A549 (cell line): ENCODE results near the gene KLHL8. TPM values are rescaled to one million over a fixed set of nuclear protein-coding genes. Genes with fewer than 3 reads are reported as not detected.

Source experiments
- ATAC-seq, 2 experiments: fragments of 200-7000 bp in 1 of 2; fragments of >200 bp in 1 of 2; cut with Nextera tagmentation in 1 of 2; cut with Tn5 transposase in 1 of 2; 3 replicates each; pipeline versions ENCODE4 v1.8.0 to v1.9.1; 2018 to 2020; ENCODE audit warnings: mild to moderate bottlenecking in 1 of 2, moderate library complexity in 1 of 2
- CTCF ChIA-PET: fragments of 300-600 bp; sonication (Branson Sonifier 250); formaldehyde crosslinking; extraction: SDS; loops from one replicate; lab custom pipeline; 2021; ENCODE audit warnings: antibody characterized with exemption, inconsistent platforms; lab: Yijun Ruan, JAX
- POLR2A ChIA-PET: fragments of 350-600 bp; formaldehyde crosslinking; extraction: SDS; loops from one replicate; lab custom pipeline; 2021; ENCODE audit warnings: antibody characterized with exemption, inconsistent platforms; lab: Yijun Ruan, JAX
- DNase-seq, 2 experiments: peaks; one replicate each; pipeline versions ENCODE4 v3.0.0 to v3.0.0-alpha.2; 2011 to 2016; ENCODE audit warnings: low read depth in 1 of 2, low spot score in 1 of 2
- FAIRE-seq: peaks from 2 replicates; lab custom pipeline; 2011; peaks lifted over from hg19 to GRCh38; lab: Jason Lieb, UNC
- H3K27ac ChIP-seq, 2 experiments: fragments of >200 bp; sonication (Bioruptor Twin); formaldehyde crosslinking; 3 replicates each; pipeline ENCODE4 v1.5.1; 2016 to 2017
- H3K4me1 ChIP-seq: fragments of >200 bp; sonication (Bioruptor Twin); formaldehyde crosslinking; 3 replicates; pipeline ENCODE4 v1.6.1; 2016
- H3K4me2 ChIP-seq: fragments of >200 bp; sonication (Bioruptor Twin); formaldehyde crosslinking; 3 replicates; pipeline ENCODE4 v1.6.1; 2016
- H3K4me3 ChIP-seq: fragments of >200 bp; sonication (Bioruptor Twin); formaldehyde crosslinking; 3 replicates; pipeline ENCODE4 v1.5.1; 2016
- H3K9me3 ChIP-seq: fragments of >200 bp; sonication (Bioruptor Twin); formaldehyde crosslinking; 3 replicates; pipeline ENCODE4 v1.6.1; 2016
- ATOH8 ChIP-seq: fragments of 250-450 bp; sonication (Bioruptor Pico); IDR thresholded peaks from 2 replicates; pipeline ENCODE4 v1.5.0; 2020; ENCODE audit warnings: low read depth, mild to moderate bottlenecking, moderate library complexity
- BHLHE40 ChIP-seq: IDR thresholded peaks from 2 replicates; pipeline ENCODE4 v1.6.1; 2012; ENCODE audit warnings: low read depth, low read length, inconsistent platforms
- CBX2 ChIP-seq: fragments of 200-600 bp; sonication (generic); IDR thresholded peaks from 2 replicates; pipeline ENCODE4 v1.6.1; 2016; ENCODE audit warnings: low read depth, mild to moderate bottlenecking, borderline replicate concordance
- CEBPB ChIP-seq, 2 experiments: fragments of >200 bp in 1 of 2; sonication (Bioruptor Twin) in 1 of 2; formaldehyde crosslinking in 1 of 2; IDR thresholded peaks; 2 replicates each; pipeline ENCODE4 v1.6.1; 2012 to 2016
- EHMT2 ChIP-seq: fragments of 200-600 bp; sonication (generic); IDR thresholded peaks from 2 replicates; pipeline ENCODE4 v1.6.1; 2016; ENCODE audit warnings: antibody characterized with exemption, low read depth, mild to moderate bottlenecking, moderate library complexity
- EP300 ChIP-seq, 2 experiments: fragments of >200 bp; sonication (Bioruptor Twin); formaldehyde crosslinking; IDR thresholded peaks; 2 replicates in 1 of 2; 3 replicates in 1 of 2; pipeline ENCODE4 v1.6.1; 2016 to 2017
- FOXS1 ChIP-seq: fragments of 250-450 bp; sonication (Bioruptor Pico); IDR thresholded peaks from 2 replicates; pipeline ENCODE4 v1.5.0; 2020; ENCODE audit warnings: mild to moderate bottlenecking, moderate library complexity
- HEYL ChIP-seq: fragments of 250-450 bp; sonication (Bioruptor Pico); IDR thresholded peaks from 2 replicates; pipeline ENCODE4 v1.8.0; 2021; ENCODE audit warnings: mild to moderate bottlenecking, moderate library complexity
- HOXA7 ChIP-seq: fragments of 250-450 bp; sonication (Bioruptor Pico); IDR thresholded peaks from 2 replicates; pipeline ENCODE4 v1.5.0; 2020; ENCODE audit warnings: mild to moderate bottlenecking, moderate library complexity
- HOXB13 ChIP-seq: fragments of 250-450 bp; sonication (Bioruptor Pico); IDR thresholded peaks from 2 replicates; pipeline ENCODE4 v1.5.0; 2020; ENCODE audit warnings: low read depth, mild to moderate bottlenecking, moderate library complexity
- JUNB ChIP-seq: fragments of >200 bp; sonication (Bioruptor Twin); formaldehyde crosslinking; IDR thresholded peaks from 2 replicates; pipeline ENCODE4 v1.6.1; 2016
- KDM1A ChIP-seq: fragments of 200-600 bp; sonication (generic); IDR thresholded peaks from 2 replicates; pipeline ENCODE4 v1.6.1; 2016; ENCODE audit warnings: low read depth, mild to moderate bottlenecking
- MAFK ChIP-seq: fragments of 450-650 bp; IDR thresholded peaks from 2 replicates; pipeline ENCODE4 v1.6.1; 2014; ENCODE audit not compliant: partially characterized antibody
- MAZ ChIP-seq: fragments of 150-350 bp; IDR thresholded peaks from 2 replicates; pipeline ENCODE4 v1.6.1; 2014; ENCODE audit warnings: antibody characterized with exemption, low read depth, low read length, borderline replicate concordance
- NR3C1 ChIP-seq: fragments of >200 bp; sonication (Bioruptor Twin); formaldehyde crosslinking; IDR thresholded peaks from 3 replicates; pipeline ENCODE4 v1.6.1; 2017
- PHF8 ChIP-seq: fragments of 200-600 bp; sonication (generic); IDR thresholded peaks from 2 replicates; pipeline ENCODE4 v1.6.1; 2016; ENCODE audit warnings: low read depth, mild to moderate bottlenecking, antibody characterized with exemption, moderate library complexity, borderline replicate concordance
- RARB ChIP-seq: fragments of 250-450 bp; sonication (Bioruptor Pico); IDR thresholded peaks from 2 replicates; pipeline ENCODE4 v1.8.0; 2021; ENCODE audit warnings: mild to moderate bottlenecking, moderate library complexity
- RCOR1 ChIP-seq: fragments of 150-350 bp; IDR thresholded peaks from 2 replicates; pipeline ENCODE4 v1.6.1; 2014; ENCODE audit warnings: antibody characterized with exemption, low read length, low read depth
- RFX5 ChIP-seq: fragments of 450-650 bp; IDR thresholded peaks from 2 replicates; pipeline ENCODE4 v1.7.1; 2014; ENCODE audit warnings: antibody characterized with exemption, mild to moderate bottlenecking, moderate library complexity
- RNF2 ChIP-seq: fragments of 200-600 bp; sonication (generic); IDR thresholded peaks from 2 replicates; pipeline ENCODE4 v1.6.1; 2016; ENCODE audit warnings: low read depth, mild to moderate bottlenecking, antibody characterized with exemption, moderate library complexity, borderline replicate concordance
- USF2 ChIP-seq: fragments of 450-650 bp; IDR thresholded peaks from 2 replicates; pipeline ENCODE4 v1.6.1; 2014; ENCODE audit warnings: antibody characterized with exemption
- WGBS: methylation state at CpG from one replicate; pipeline ENCODE4 v1.1.6; 2017; ENCODE audit errors: missing lambda C conversion rate; 5-methylcytosine and 5-hydroxymethylcytosine counted together
- polyA plus RNA-seq, 4 experiments: library from polyadenylated mRNA; depleted of rRNA in 3 of 4; stranded (reverse); fragments of >200 nt; fragmentation: RNase III in 1 of 4; extraction: RNeasy Plus Mini Kit Qiagen cat#74134 plus additional on column Dnase treatment in 1 of 4; gene quantifications; 2 replicates in 3 of 4; 3 replicates in 1 of 4; pipeline ENCODE4 v1.2.3, GENCODE V29; 2011 to 2017
- TF ChIP-seq, protein P1 (sequence below): IDR thresholded peaks from 2 replicates; pipeline ENCODE4 v1.6.1; 2012; ENCODE audit warnings: low read depth, borderline replicate concordance
- TF ChIP-seq, protein P2 (sequence below): IDR thresholded peaks from 2 replicates; pipeline ENCODE4 v1.6.1; 2012
- TF ChIP-seq, protein P3 (sequence below): fragments of >200 bp; sonication (Bioruptor Twin); formaldehyde crosslinking; IDR thresholded peaks from 3 replicates; pipeline ENCODE4 v1.6.1; 2016

The KLHL8 gene
- polyA plus RNA-seq, 2 of the 4 experiments (the other 2 are of a cell fraction) = 9.7 to 11.2 TPM

GRCh38 chr4:87268411-87268810, 48.0 kb upstream of the KLHL8 start:
- no peak overlapping the region for H3K4me2 ChIP-seq
- CTCF ChIA-PET = interaction anchor here (1.5 kb wide), 1 partner anchor 198 kb away, joined by 4 read pairs; no protein-coding TSS in a partner anchor
- TF ChIP-seq RCOR1 (no peak), PHF8 (no peak), CEBPB (IDR thresholded peaks at IDR 0.05) (no peak), FOXS1 (CRISPR knock-in tag) (no peak), KDM1A (no peak), RFX5 (no peak), HOXA7 (CRISPR knock-in tag) (no peak), RARB (CRISPR knock-in tag) (no peak), BHLHE40 (no peak), HEYL (CRISPR knock-in tag) (no peak), HOXB13 (no peak), CBX2 (no peak)
- H3K9me3 ChIP-seq = no peaks in the 10 kb centered on the region
- 91% methylated on average over 5 of the region's 5 CpGs for WGBS
- ATAC-seq (no peak), FAIRE-seq (no peak), DNase-seq (no peak)
- POLR2A ChIA-PET = no interaction called here
- H3K27ac ChIP-seq = no peak overlapping the region
- no peaks in the 10 kb centered on the region for H3K4me1 ChIP-seq
- H3K4me3 ChIP-seq = no peak overlapping the region

DNA sequence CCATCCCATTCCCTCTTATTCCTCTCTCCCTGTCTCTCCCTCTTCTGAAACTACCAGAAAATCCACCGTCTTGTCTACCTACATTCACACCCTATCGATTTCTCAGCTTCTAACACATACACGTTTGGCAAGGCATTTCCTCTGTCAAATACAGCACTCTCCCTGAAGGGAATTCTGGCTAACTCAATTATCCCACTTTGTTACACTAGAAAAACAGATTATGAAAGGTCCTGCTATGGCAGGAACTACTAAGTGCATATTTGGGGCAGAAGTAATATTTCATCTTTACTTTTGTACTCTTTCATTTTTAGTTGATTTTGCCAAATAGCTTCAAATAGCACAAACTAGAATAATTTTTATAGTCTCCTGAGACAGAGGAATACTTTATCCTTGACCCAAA, 46.6 kb upstream of the KLHL8 start:
- no peak overlapping the region for H3K27ac ChIP-seq
- H3K9me3 ChIP-seq = no peaks in the 10 kb centered on the region
- CTCF ChIA-PET = interaction anchor here (0.8 kb wide), 1 partner anchor 11 kb away, joined by 3 read pairs; no protein-coding TSS in a partner anchor
- POLR2A ChIA-PET = no interaction called here
- no peak for DNase-seq
- TF ChIP-seq, protein P1, sequence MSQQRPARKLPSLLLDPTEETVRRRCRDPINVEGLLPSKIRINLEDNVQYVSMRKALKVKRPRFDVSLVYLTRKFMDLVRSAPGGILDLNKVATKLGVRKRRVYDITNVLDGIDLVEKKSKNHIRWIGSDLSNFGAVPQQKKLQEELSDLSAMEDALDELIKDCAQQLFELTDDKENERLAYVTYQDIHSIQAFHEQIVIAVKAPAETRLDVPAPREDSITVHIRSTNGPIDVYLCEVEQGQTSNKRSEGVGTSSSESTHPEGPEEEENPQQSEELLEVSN = no peak
- TF ChIP-seq, protein P2, sequence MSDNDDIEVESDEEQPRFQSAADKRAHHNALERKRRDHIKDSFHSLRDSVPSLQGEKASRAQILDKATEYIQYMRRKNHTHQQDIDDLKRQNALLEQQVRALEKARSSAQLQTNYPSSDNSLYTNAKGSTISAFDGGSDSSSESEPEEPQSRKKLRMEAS = no peak
- no peak for TF ChIP-seq NR3C1
- no peak for TF ChIP-seq JUNB
- no peak for TF ChIP-seq USF2
- no peak for TF ChIP-seq ATOH8 (CRISPR knock-in tag)
- TF ChIP-seq MAZ = no peak
- TF ChIP-seq CEBPB (IDR thresholded peaks at IDR 0.05) = no peak
- no peak for TF ChIP-seq PHF8
- TF ChIP-seq, protein P3, sequence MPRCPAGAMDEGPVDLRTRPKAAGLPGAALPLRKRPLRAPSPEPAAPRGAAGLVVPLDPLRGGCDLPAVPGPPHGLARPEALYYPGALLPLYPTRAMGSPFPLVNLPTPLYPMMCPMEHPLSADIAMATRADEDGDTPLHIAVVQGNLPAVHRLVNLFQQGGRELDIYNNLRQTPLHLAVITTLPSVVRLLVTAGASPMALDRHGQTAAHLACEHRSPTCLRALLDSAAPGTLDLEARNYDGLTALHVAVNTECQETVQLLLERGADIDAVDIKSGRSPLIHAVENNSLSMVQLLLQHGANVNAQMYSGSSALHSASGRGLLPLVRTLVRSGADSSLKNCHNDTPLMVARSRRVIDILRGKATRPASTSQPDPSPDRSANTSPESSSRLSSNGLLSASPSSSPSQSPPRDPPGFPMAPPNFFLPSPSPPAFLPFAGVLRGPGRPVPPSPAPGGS = no peak
- no peak for TF ChIP-seq RNF2
- TF ChIP-seq MAFK = no peak
- TF ChIP-seq EHMT2 = no peak
- no peak for TF ChIP-seq BHLHE40
- TF ChIP-seq KDM1A = no peak
- TF ChIP-seq EP300 (IDR thresholded peaks at IDR 0.05) = no peak
- H3K4me1 ChIP-seq = no peaks in the 10 kb centered on the region
- WGBS = 82% methylated on average over 3 of the region's 3 CpGs
- H3K4me3 ChIP-seq = no peak overlapping the region
- no peak for FAIRE-seq
- no peak overlapping the region for H3K4me2 ChIP-seq
- no peak for ATAC-seq
